Gastroesophageal sphincter (tissue), 3 donors: Measurements from ENCODE around the gene IFI27L2.

Experiments used
- EP300 ChIP-seq: sonication (generic); formaldehyde crosslinking; IDR thresholded peaks from one replicate; pipeline ENCODE4 v1.6.1; 2017; ENCODE audit warnings: antibody characterized with exemption, mild to moderate bottlenecking
- POLR2A ChIP-seq, 2 donors: fragments of 450-650 bp; IDR thresholded peaks; one replicate each; pipeline ENCODE4 v1.6.1; 2017; ENCODE audit warnings: antibody characterized with exemption in 2 of 2, mild to moderate bottlenecking in 2 of 2, moderate library complexity in 1 of 2
- POLR2AphosphoS5 ChIP-seq: sonication (generic); formaldehyde crosslinking; IDR thresholded peaks from one replicate; pipeline ENCODE4 v1.6.1; 2017; ENCODE audit warnings: antibody characterized with exemption
- TF ChIP-seq, protein P1 (sequence below), 4 experiments: fragments of 200-600 bp in 2 of 4; fragments of 450-650 bp in 2 of 4; sonication (generic) in 1 of 4; IDR thresholded peaks; one replicate each; pipeline ENCODE4 v1.5.1; 2017 to 2019; ENCODE audit warnings: antibody characterized with exemption in 4 of 4, mild to moderate bottlenecking in 2 of 4, moderate library complexity in 2 of 4

DNA sequence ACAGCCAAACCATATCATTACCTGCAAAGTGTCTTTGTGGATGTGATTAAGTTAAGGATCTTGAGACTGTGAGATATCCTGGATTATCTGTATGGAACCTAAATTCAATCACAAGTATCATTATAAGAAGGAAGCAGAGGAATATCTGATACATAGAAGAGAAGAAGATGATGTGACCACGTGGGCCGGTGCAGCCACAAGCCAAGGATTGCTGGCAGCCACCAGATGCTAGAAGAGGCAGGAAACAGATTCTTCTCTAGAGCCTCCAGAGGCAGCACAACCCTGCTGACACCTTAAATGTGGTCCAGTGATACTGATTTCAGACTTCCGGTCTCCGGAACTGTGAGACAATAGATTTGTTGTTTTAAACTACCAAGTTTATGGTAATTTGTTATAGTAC is 6.1 kb upstream of the IFI27L2 start:
- TF ChIP-seq, protein P1, sequence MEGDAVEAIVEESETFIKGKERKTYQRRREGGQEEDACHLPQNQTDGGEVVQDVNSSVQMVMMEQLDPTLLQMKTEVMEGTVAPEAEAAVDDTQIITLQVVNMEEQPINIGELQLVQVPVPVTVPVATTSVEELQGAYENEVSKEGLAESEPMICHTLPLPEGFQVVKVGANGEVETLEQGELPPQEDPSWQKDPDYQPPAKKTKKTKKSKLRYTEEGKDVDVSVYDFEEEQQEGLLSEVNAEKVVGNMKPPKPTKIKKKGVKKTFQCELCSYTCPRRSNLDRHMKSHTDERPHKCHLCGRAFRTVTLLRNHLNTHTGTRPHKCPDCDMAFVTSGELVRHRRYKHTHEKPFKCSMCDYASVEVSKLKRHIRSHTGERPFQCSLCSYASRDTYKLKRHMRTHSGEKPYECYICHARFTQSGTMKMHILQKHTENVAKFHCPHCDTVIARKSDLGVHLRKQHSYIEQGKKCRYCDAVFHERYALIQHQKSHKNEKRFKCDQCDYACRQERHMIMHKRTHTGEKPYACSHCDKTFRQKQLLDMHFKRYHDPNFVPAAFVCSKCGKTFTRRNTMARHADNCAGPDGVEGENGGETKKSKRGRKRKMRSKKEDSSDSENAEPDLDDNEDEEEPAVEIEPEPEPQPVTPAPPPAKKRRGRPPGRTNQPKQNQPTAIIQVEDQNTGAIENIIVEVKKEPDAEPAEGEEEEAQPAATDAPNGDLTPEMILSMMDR (IDR thresholded peaks at IDR 0.05), result no peak
- no peak for TF ChIP-seq POLR2AphosphoS5
- TF ChIP-seq POLR2A (IDR thresholded peaks at IDR 0.05), result no peak
- no peak for TF ChIP-seq EP300
